ENCODE measurements around the gene TCHH. TPM values are rescaled to one million over a fixed set of nuclear protein-coding genes. Genes with fewer than 3 reads are reported as not detected.

Gene TCHH
- total RNA-seq, 4 donors from 2014 or later, result 0.13 to 5.8 (median 0.46) TPM

GRCh38 chr1:152107984-152108881, 7.0 kb downstream of the TCHH start:
- TF ChIP-seq CTCF (IDR thresholded peaks at IDR 0.05) (no peak), POLR2A (IDR thresholded peaks at IDR 0.05) (no peak)
- Histone ChIP-seq H3K36me3 (no peaks in the 10 kb centered on the region), H3K27ac (no peak overlapping the region), H3K9me3 (peaks cover 0 to 5% (median 0%) of the 10 kb centered on the region in 4 donors), H3K4me3 (peak overlapping the region in 1 of 4 donors; percentile 28), H3K4me1 (peaks cover 4 to 48% (median 7%) of the 10 kb centered on the region in 4 donors), H3K27me3 (peaks cover 0 to 54% of the 10 kb centered on the region in 2 donors)
- no peak for DNase-seq

- peak overlapping the region in 1 of 4 donors; percentile 28 for H3K4me3 ChIP-seq
- H3K27ac ChIP-seq, result no peak overlapping the region
- no peak for TF ChIP-seq POLR2A (IDR thresholded peaks at IDR 0.05)
- TF ChIP-seq CTCF (IDR thresholded peaks at IDR 0.05), result no peak
- DNase-seq, result no peak
- H3K27me3 ChIP-seq, result peaks cover 0 to 50% of the 10 kb centered on the region in 2 donors
- no peaks in the 10 kb centered on the region for H3K36me3 ChIP-seq
- peaks cover 0 to 5% (median 0%) of the 10 kb centered on the region in 4 donors for H3K9me3 ChIP-seq
- peaks cover 3 to 43% (median 4%) of the 10 kb centered on the region in 4 donors for H3K4me1 ChIP-seq
These were observed 7.9 kb downstream of the TCHH start for GRCh38 chr1:152107031-152107983.

GRCh38 chr1:152104854-152105253, 10.4 kb downstream of the TCHH start:
- H3K36me3 ChIP-seq, result no peaks in the 10 kb centered on the region
- no peak for DNase-seq
- no peak overlapping the region for H3K27ac ChIP-seq
- H3K9me3 ChIP-seq, result peaks cover 0 to 5% (median 0%) of the 10 kb centered on the region in 4 donors
- TF ChIP-seq POLR2A (IDR thresholded peaks at IDR 0.05), result no peak
- no peak for TF ChIP-seq CTCF (IDR thresholded peaks at IDR 0.05)
- H3K4me1 ChIP-seq, result peaks cover 0 to 18% (median 0%) of the 10 kb centered on the region in 4 donors
- H3K27me3 ChIP-seq, result peaks cover 0 to 36% of the 10 kb centered on the region in 2 donors
- H3K4me3 ChIP-seq, result no peak overlapping the region

- TF ChIP-seq POLR2A (IDR thresholded peaks at IDR 0.05), result no peak
- no peak for TF ChIP-seq CTCF (IDR thresholded peaks at IDR 0.05)
- Histone ChIP-seq H3K27ac (no peak overlapping the region), H3K27me3 (no peaks in the 10 kb centered on the region), H3K9me3 (no peaks in the 10 kb centered on the region), H3K36me3 (no peaks in the 10 kb centered on the region), H3K4me3 (no peak overlapping the region), H3K4me1 (no peaks in the 10 kb centered on the region)
- DNase-seq, result no peak
These were observed 18.3 kb downstream of the TCHH start for GRCh38 chr1:152096931-152097330.

- no peaks in the 10 kb centered on the region for H3K9me3 ChIP-seq
- H3K27me3 ChIP-seq, result no peaks in the 10 kb centered on the region
- no peak within 1 kb of the TSS for H3K4me3 ChIP-seq
- H3K27ac ChIP-seq, result no peak within 1 kb of the TSS
- no peaks in the 10 kb centered on the region for H3K4me1 ChIP-seq
- DNase-seq, result no peak
- TF ChIP-seq CTCF (IDR thresholded peaks at IDR 0.05) (no peak), POLR2A (IDR thresholded peaks at IDR 0.05) (no peak)
- no peaks in the 10 kb centered on the region for H3K36me3 ChIP-seq
These were observed 26.1 kb downstream of the TCHH start, which contains the start of gene TCHHL1 for GRCh38 chr1:152089014-152089674. TSS of gene TCHHL1 (minus strand) at chr1:152089064. CDS start at chr1:152088143, 921 bp downstream.

All from Peyer's patch (tissue), 4 donors.